ENCODE measurements around the gene FGF1. TPM values are rescaled to one million over a fixed set of nuclear protein-coding genes. Genes with fewer than 3 reads are reported as not detected.
A peak's percentile ranks its signal among the peaks of the same experiment; 100 is the strongest.

The FGF1 gene
- total and polyA plus RNA-seq, 7 donors, result 0.60 to 5.4 (median 2.0) TPM

- no peaks in the 10 kb centered on the region for H3K9me3 ChIP-seq
- no peak for DNase-seq
- peak overlapping the region in 1 of 4 donors; percentile 47 for H3K27ac ChIP-seq
- H3K4me3 ChIP-seq, result no peak overlapping the region
- peaks cover 0 to 13% (median 8%) of the 10 kb centered on the region in 4 donors for H3K4me1 ChIP-seq
- no peak for TF ChIP-seq EP300 (IDR thresholded peaks at IDR 0.05)
- TF ChIP-seq CTCF (IDR thresholded peaks at IDR 0.05), result no peak
- TF ChIP-seq POLR2A (IDR thresholded peaks at IDR 0.05), result no peak
- TF ChIP-seq POLR2AphosphoS5 (IDR thresholded peaks at IDR 0.05), result no peak
- no peaks in the 10 kb centered on the region for H3K27me3 ChIP-seq
- H3K36me3 ChIP-seq, result no peaks in the 10 kb centered on the region
- intact Hi-C loops (cut with DNase I), result no loop called here
- WGBS, 2 donors, result 89 to 90% methylated on average over 4 of the region's 4 CpGs
Measured at GRCh38 chr5:142659405-142659804, 26.5 kb downstream of the FGF1 start.

DNA sequence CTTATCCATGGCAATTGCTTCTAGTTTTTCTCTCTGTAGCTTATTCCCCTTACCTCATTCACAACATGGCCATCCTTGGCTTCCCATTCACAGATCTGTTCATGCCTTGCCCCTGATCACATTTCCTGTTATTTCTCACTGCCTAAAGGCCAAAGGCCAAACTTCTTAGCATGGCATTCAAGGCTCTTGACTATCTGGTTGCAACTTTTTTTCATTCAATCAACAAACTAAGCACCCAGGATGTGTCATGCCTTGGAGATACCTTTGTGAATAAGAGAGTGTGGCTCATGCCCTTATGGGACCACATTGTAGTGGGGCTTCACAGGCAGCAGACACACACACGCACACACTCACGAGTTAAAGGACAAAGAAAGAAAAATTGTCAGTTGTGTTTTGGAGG lies 27.6 kb downstream of the FGF1 start:
- Histone ChIP-seq H3K4me1 (peaks cover 0 to 13% (median 8%) of the 10 kb centered on the region in 4 donors), H3K27me3 (no peaks in the 10 kb centered on the region), H3K9me3 (no peaks in the 10 kb centered on the region), H3K27ac (no peak overlapping the region), H3K4me3 (no peak overlapping the region), H3K36me3 (no peaks in the 10 kb centered on the region)
- no peak for DNase-seq
- intact Hi-C loops (cut with DNase I), result no loop called here
- 93 to 95% methylated on average over 2 of the region's 2 CpGs for WGBS, 2 donors
- TF ChIP-seq POLR2A (IDR thresholded peaks at IDR 0.05) (no peak), POLR2AphosphoS5 (IDR thresholded peaks at IDR 0.05) (no peak), EP300 (IDR thresholded peaks at IDR 0.05) (no peak), CTCF (IDR thresholded peaks at IDR 0.05) (no peak)

GRCh38 chr5:142657446-142657845 lies 28.4 kb downstream of the FGF1 start:
- H3K27ac ChIP-seq, result no peak overlapping the region
- peaks cover 0 to 13% (median 8%) of the 10 kb centered on the region in 4 donors for H3K4me1 ChIP-seq
- no peak overlapping the region for H3K4me3 ChIP-seq
- no peaks in the 10 kb centered on the region for H3K9me3 ChIP-seq
- intact Hi-C loops (cut with DNase I), result no loop called here
- no peaks in the 10 kb centered on the region for H3K27me3 ChIP-seq
- no peak for DNase-seq
- WGBS, 2 donors, result 91 to 96% methylated on average over 8 of the region's 8 CpGs
- H3K36me3 ChIP-seq, result no peaks in the 10 kb centered on the region
- TF ChIP-seq CTCF (IDR thresholded peaks at IDR 0.05), result no peak
- TF ChIP-seq POLR2A (IDR thresholded peaks at IDR 0.05), result no peak

GRCh38 chr5:142655339-142656267 lies 30.3 kb downstream of the FGF1 start:
- H3K36me3 ChIP-seq, result no peaks in the 10 kb centered on the region
- peaks cover 0 to 13% (median 8%) of the 10 kb centered on the region in 4 donors for H3K4me1 ChIP-seq
- peak; percentile 94 for DNase-seq
- WGBS, 2 donors, result 20 to 23% methylated on average over 13 of the region's 13 CpGs
- H3K27me3 ChIP-seq, result no peaks in the 10 kb centered on the region
- peak in 1 of 4 donors; percentile 31 for TF ChIP-seq POLR2AphosphoS5 (IDR thresholded peaks at IDR 0.05)
- no peak for TF ChIP-seq EP300 (IDR thresholded peaks at IDR 0.05)
- TF ChIP-seq CTCF (IDR thresholded peaks at IDR 0.05), result peak; percentile 74 to 99 (median 90)
- no peaks in the 10 kb centered on the region for H3K9me3 ChIP-seq
- intact Hi-C loops (cut with DNase I), result loop anchor here (1.0 to 2.0 kb wide), 2 partner anchors 44 to 45 kb away; no protein-coding TSS in a partner anchor
- H3K4me3 ChIP-seq, result no peak overlapping the region
- H3K27ac ChIP-seq, result peak overlapping the region; percentile 3 to 53 (median 39)
